ENCODE data around the gene CALU.

The CALU gene

DNA sequence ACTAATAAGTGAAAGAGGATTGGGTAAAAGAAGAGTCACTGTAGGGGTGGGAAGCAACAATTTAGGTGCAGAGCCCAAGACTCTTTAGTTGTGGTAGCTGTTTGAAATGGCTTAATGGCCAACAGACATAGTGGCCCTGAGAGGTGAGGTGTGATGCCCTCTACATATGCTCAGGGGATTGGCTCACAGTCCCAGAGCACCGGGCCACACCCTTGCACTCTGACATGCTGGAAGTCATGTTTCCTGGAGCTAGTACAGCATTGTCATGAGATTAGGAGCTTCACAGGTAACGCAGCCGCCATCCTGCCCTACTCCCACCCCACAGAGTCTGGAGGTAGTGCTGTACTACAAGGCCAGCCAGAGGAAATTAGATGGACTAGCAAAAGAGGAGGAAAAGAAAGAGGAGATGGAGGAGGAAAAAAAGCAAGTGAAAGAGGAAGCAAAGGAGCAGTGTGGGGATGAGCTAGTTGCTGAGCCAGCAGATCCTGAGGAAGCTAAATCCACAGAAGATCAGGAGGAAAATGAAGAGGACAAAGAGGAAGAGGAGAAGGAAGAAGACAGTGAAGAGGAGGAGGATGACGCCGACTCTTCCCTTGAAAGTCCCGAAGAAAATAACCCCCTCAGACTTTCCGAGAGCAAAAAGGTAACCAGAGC lies 76.3 kb downstream of the CALU start:
- FAIRE-seq = no peak

GRCh38 chr7:128818694-128819093 lies 79.5 kb downstream of the CALU start:
- no peak for FAIRE-seq
